ENCODE results near the gene TEX36.

DNA sequence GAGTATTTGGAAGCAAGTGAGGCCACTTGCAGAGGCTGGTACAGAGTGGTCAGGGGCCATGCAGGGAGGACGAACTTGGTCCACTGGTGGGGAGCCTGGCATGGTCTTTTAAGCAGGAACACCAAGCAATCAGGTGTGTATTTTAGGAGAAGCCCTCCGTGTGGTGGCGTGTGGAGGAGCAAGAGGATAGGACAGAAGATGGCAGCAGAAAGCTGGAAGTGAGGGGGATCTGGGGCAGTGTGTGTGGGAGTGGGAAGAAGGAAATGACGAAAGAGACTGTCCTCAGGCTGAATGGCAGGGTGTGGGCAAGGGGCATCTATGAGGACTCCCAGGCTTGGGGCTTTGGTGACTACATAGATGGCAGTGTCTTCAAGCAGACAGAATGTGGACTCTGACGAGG lies 51.2 kb downstream of the TEX36 start:
- no peak for TF ChIP-seq EZH2 (IDR thresholded peaks at IDR 0.05; ENCODE audit: borderline replicate concordance, insufficient read depth, low read length, poor library complexity, severe bottlenecking)
- TF ChIP-seq, protein P1, sequence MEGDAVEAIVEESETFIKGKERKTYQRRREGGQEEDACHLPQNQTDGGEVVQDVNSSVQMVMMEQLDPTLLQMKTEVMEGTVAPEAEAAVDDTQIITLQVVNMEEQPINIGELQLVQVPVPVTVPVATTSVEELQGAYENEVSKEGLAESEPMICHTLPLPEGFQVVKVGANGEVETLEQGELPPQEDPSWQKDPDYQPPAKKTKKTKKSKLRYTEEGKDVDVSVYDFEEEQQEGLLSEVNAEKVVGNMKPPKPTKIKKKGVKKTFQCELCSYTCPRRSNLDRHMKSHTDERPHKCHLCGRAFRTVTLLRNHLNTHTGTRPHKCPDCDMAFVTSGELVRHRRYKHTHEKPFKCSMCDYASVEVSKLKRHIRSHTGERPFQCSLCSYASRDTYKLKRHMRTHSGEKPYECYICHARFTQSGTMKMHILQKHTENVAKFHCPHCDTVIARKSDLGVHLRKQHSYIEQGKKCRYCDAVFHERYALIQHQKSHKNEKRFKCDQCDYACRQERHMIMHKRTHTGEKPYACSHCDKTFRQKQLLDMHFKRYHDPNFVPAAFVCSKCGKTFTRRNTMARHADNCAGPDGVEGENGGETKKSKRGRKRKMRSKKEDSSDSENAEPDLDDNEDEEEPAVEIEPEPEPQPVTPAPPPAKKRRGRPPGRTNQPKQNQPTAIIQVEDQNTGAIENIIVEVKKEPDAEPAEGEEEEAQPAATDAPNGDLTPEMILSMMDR (IDR thresholded peaks at IDR 0.05; ENCODE audit: poor library complexity, severe bottlenecking) = no peak
- TF ChIP-seq POLR2AphosphoS5 (IDR thresholded peaks at IDR 0.05) = no peak
- no peak for TF ChIP-seq TAF1 (IDR thresholded peaks at IDR 0.05; ENCODE audit: low read depth)
- no peak for TF ChIP-seq REST (IDR thresholded peaks at IDR 0.05; ENCODE audit: borderline replicate concordance)
- TF ChIP-seq SMC3 (conservative IDR thresholded peaks at IDR 0.05; ENCODE audit: poor library complexity) = no peak
- no peak for TF ChIP-seq EP300 (conservative IDR thresholded peaks at IDR 0.05; ENCODE audit: poor library complexity, severe bottlenecking)
- no peak for TF ChIP-seq MXI1 (conservative IDR thresholded peaks at IDR 0.05; ENCODE audit: poor library complexity, severe bottlenecking)
